CD4-positive, alpha-beta T cell treated with Interleukin-6 at 100 ng/mL for 8 hours (primary cell): ENCODE measurements around the gene IGFBP2.
A peak's percentile ranks its signal among the peaks of the same experiment; 100 is the strongest.
"Not testable (repeated sequence)": the region's sequence is repeated elsewhere in the genome, so short reads cannot be mapped to it uniquely, and the experiment has no call there.

Experiments used
- DNase-seq: peaks from one replicate; pipeline ENCODE4 v3.0.0-alpha.2; 2020; ENCODE audit warnings: mixed read lengths, low spot score

IGFBP2 gene

GRCh38 chr2:216632952-216633615 is at the start of gene IGFBP2:
Gene IGFBP2, plus strand, starts transcription at chr2:216633420. Its CDS starts 104 bp downstream, at chr2:216633524.
- DNase-seq: no peak

- DNase-seq: no peak
These were observed 49.6 kb upstream of the IGFBP2 start for GRCh38 chr2:216583606-216584005.

GRCh38 chr2:216584112-216584511 is 49.1 kb upstream of the IGFBP2 start:
- DNase-seq: no peak

GRCh38 chr2:216585441-216585840 is 47.8 kb upstream of the IGFBP2 start:
- no peak for DNase-seq

GRCh38 chr2:216588861-216589710 is 44.1 kb upstream of the IGFBP2 start:
- DNase-seq: no peak

- no peak for DNase-seq
These were observed 43.4 kb upstream of the IGFBP2 start for GRCh38 chr2:216589791-216590190.

GRCh38 chr2:216590780-216591179 is 42.4 kb upstream of the IGFBP2 start:
- DNase-seq: no peak

- no peak for DNase-seq
These were observed 41.7 kb upstream of the IGFBP2 start for GRCh38 chr2:216591480-216591879.

GRCh38 chr2:216594081-216594480 is 39.1 kb upstream of the IGFBP2 start:
- no peak for DNase-seq

- DNase-seq: no peak
These were observed 36.8 kb upstream of the IGFBP2 start for GRCh38 chr2:216596236-216596979.

- DNase-seq: no peak
These were observed 36.2 kb upstream of the IGFBP2 start for GRCh38 chr2:216596980-216597509.

- not testable (repeated sequence) for DNase-seq
These were observed 35.4 kb upstream of the IGFBP2 start for GRCh38 chr2:216597825-216598224.

- DNase-seq: no peak
These were observed 31.4 kb upstream of the IGFBP2 start for GRCh38 chr2:216601632-216602409.

GRCh38 chr2:216603010-216603883 is 30.0 kb upstream of the IGFBP2 start:
- no peak for DNase-seq

GRCh38 chr2:216603884-216604245 is 29.4 kb upstream of the IGFBP2 start:
- DNase-seq: no peak

- no peak for DNase-seq
These were observed 28.8 kb upstream of the IGFBP2 start for GRCh38 chr2:216604458-216604857.

- DNase-seq: peak; percentile 12
These were observed 26.5 kb upstream of the IGFBP2 start for GRCh38 chr2:216606551-216607276.

- DNase-seq: no peak
These were observed 26.0 kb upstream of the IGFBP2 start for GRCh38 chr2:216607277-216607560.

GRCh38 chr2:216608525-216608924 is 24.7 kb upstream of the IGFBP2 start:
- DNase-seq: no peak
